Measurements from ENCODE around the gene SYNE1.

The SYNE1 gene

GRCh38 chr6:152250127-152250526 lies 387.0 kb downstream of the SYNE1 start:
- TF ChIP-seq, protein P1, sequence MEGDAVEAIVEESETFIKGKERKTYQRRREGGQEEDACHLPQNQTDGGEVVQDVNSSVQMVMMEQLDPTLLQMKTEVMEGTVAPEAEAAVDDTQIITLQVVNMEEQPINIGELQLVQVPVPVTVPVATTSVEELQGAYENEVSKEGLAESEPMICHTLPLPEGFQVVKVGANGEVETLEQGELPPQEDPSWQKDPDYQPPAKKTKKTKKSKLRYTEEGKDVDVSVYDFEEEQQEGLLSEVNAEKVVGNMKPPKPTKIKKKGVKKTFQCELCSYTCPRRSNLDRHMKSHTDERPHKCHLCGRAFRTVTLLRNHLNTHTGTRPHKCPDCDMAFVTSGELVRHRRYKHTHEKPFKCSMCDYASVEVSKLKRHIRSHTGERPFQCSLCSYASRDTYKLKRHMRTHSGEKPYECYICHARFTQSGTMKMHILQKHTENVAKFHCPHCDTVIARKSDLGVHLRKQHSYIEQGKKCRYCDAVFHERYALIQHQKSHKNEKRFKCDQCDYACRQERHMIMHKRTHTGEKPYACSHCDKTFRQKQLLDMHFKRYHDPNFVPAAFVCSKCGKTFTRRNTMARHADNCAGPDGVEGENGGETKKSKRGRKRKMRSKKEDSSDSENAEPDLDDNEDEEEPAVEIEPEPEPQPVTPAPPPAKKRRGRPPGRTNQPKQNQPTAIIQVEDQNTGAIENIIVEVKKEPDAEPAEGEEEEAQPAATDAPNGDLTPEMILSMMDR (conservative IDR thresholded peaks at IDR 0.05): no peak
- TF ChIP-seq ZFX (IDR thresholded peaks at IDR 0.05): no peak
- H3K27ac ChIP-seq: no peak overlapping the region

- H3K27ac ChIP-seq: no peak overlapping the region
- no peak for TF ChIP-seq ZFX (IDR thresholded peaks at IDR 0.05)
- TF ChIP-seq, protein P1 (conservative IDR thresholded peaks at IDR 0.05): no peak
These were observed 388.2 kb downstream of the SYNE1 start for GRCh38 chr6:152248980-152249379.

DNA sequence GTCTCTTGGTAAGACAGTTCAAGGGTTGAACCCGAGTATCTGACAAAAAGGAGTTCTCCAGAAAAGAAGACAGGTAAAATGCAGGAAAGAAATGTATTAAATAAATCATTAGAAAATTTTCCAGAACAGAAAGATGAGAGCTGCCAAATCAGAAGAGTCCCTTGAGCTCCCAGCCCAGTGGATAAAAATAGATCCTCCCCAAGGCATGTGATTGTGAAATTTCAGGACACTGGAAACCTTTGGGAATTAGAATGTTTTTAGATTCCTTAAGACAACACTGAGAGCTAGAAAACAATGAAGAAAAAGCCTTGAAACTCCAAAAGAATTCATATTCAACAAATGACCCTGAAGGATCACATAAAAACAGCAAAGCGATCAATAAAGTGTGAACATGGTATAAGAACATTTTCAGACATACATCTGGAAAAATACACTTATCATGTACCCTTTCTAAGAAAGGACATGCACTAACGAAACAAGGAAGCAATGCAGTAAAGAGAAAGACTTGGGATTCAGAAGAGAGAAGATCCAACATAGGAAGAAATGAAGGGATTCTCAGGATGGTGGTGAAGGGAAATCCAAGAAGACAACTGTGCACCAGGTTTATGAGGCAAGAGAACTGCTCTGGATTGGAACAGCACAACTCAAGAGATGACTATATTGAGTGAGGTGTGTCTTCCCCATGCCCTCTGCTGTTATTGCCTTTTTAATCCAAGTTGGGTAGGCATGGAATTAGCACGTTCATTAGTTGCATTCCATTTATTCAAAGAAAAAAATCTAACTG lies 390.4 kb downstream of the SYNE1 start:
- no peak for TF ChIP-seq ZFX (IDR thresholded peaks at IDR 0.05)
- TF ChIP-seq, protein P1 (conservative IDR thresholded peaks at IDR 0.05): no peak
- H3K27ac ChIP-seq: no peak overlapping the region

- TF ChIP-seq ZFX (IDR thresholded peaks at IDR 0.05): no peak
- TF ChIP-seq, protein P1 (conservative IDR thresholded peaks at IDR 0.05): no peak
These were observed 392.0 kb downstream of the SYNE1 start for GRCh38 chr6:152244998-152245630.

GRCh38 chr6:152241013-152241766 lies 396.0 kb downstream of the SYNE1 start:
- no peak for TF ChIP-seq ZFX (IDR thresholded peaks at IDR 0.05)
- TF ChIP-seq, protein P1 (conservative IDR thresholded peaks at IDR 0.05): no peak

More at GRCh38 chr6:152244998-152245630, 392.0 kb downstream of the SYNE1 start:
- no peak overlapping the region for H3K27ac ChIP-seq

GRCh38 chr6:152240436-152240835 lies 396.7 kb downstream of the SYNE1 start:
- TF ChIP-seq, protein P1 (conservative IDR thresholded peaks at IDR 0.05): no peak
- no peak for TF ChIP-seq ZFX (IDR thresholded peaks at IDR 0.05)
- H3K27ac ChIP-seq: no peak overlapping the region

More at GRCh38 chr6:152241013-152241766, 396.0 kb downstream of the SYNE1 start:
- no peak overlapping the region for H3K27ac ChIP-seq

Data from C4-2B (cell line).